Parathyroid adenoma (tissue), 2 donors: ENCODE results near the gene NSF.
A peak's percentile ranks its signal among the peaks of the same experiment; 100 is the strongest.

Experiments used
- H2AFZ ChIP-seq: fragments of 300-600 bp; sonication (generic); one replicate; pipeline ENCODE4 v1.7.0; 2017; ENCODE audit warnings: antibody characterized with exemption, mild to moderate bottlenecking
- H3K27ac ChIP-seq: fragments of 300-600 bp; sonication (generic); one replicate; pipeline ENCODE4 v1.7.0; 2017
- H3K27me3 ChIP-seq: fragments of 300-600 bp; sonication (generic); one replicate; pipeline ENCODE4 v1.7.0; 2017; ENCODE audit warnings: low read length; ENCODE audit not compliant: control insufficient read depth, insufficient read depth
- H3K36me3 ChIP-seq: fragments of 300-600 bp; sonication (generic); one replicate; pipeline ENCODE4 v1.7.0; 2017; ENCODE audit warnings: low read length; ENCODE audit not compliant: control insufficient read depth, insufficient read depth
- H3K4me1 ChIP-seq: fragments of 300-600 bp; sonication (generic); one replicate; pipeline ENCODE4 v1.7.0; 2017; ENCODE audit warnings: control low read depth
- H3K4me2 ChIP-seq: fragments of 300-600 bp; sonication (generic); one replicate; pipeline ENCODE4 v1.7.0; 2017; ENCODE audit warnings: low read length
- H3K4me3 ChIP-seq: fragments of 300-600 bp; sonication (generic); one replicate; pipeline ENCODE4 v1.7.0; 2017; ENCODE audit warnings: low read depth, low read length
- H3K79me2 ChIP-seq: fragments of 300-600 bp; sonication (generic); one replicate; pipeline ENCODE4 v1.7.0; 2017; ENCODE audit warnings: control low read depth
- H3K9ac ChIP-seq: fragments of 300-600 bp; sonication (generic); one replicate; pipeline ENCODE4 v1.7.0; 2017; ENCODE audit warnings: mild to moderate bottlenecking
- H3K9me3 ChIP-seq: fragments of 300-600 bp; sonication (generic); one replicate; pipeline ENCODE4 v1.7.0; 2017; ENCODE audit warnings: low read length; ENCODE audit not compliant: control insufficient read depth
- CTCF ChIP-seq: fragments of 300-600 bp; sonication (generic); IDR thresholded peaks from one replicate; pipeline ENCODE4 v1.7.0; 2017; ENCODE audit warnings: antibody characterized with exemption, mild to moderate bottlenecking
- donor health status: primary hyperparathyroidism.

NSF gene

DNA sequence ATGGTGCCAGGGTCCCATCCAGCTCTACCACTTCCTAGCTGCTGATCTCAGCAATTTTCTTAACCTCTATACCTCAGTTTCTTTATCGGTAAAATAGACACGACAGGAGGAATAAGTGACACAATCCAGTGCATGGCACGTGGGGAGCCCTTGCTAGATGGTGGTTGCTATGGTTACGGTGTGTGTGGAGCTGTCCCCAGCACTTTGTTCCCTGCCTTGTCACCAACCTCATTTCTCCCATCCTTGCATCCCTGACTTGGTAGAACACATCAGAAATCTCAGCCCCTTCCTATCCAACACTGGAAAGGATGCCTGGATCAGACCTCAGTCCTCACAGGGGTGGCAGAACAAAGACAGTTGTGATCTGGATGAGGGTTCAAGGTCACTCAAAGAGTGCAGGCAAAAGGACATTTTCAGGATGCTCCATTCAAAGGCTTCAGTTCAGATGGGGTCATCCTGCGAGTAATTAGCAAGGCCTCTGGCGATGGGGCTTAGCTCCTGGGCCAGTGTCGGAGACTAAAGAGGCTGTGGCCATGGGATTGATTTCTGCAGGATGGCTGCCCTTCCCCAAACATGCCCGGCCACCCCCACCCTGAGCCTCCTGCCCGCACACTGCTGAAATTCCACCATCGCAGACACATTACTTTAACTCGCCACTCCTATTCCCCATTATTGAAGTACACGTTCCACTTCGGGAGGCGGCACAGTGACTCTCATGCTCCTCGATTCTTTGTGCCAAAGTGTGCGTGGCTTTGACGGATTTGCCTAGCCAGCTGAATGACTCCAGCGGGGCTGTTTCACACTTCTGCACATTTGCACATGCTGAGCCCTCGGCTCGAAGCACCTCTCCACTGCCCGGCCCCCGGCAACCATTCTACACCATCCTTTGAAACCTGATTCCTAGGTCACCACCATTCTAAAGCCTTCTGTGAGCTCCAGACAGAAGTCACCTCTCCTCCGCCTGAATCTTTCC lies 187.8 kb downstream of the NSF start:
- Histone ChIP-seq H3K27me3 (no peaks in the 10 kb centered on the region), H3K4me1 (no peaks in the 10 kb centered on the region), H3K27ac (no peak overlapping the region)

DNA sequence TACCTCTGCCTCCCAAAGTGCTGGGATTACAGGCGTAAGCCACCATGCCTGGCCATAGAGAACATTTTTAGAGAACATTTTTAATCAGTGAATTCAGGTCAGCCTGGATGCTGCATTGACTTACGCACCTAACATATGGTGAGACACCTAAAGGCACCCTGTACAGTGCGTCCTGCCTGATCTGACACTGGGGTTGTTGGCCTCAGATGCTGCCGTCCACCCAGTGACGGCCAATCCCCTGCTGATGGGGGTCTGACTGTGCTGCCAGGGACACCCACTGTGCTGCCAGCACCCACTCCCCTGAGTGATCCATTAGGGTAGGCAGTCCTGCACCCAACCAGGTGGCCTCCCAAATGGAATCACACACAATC lies 189.5 kb downstream of the NSF start:
- TF ChIP-seq CTCF, result no peak
- H3K27me3 ChIP-seq, result no peaks in the 10 kb centered on the region

More for the DNA sequence above, 187.8 kb downstream of the NSF start:
- Histone ChIP-seq H3K9ac (no peak overlapping the region), H3K4me3 (no peak overlapping the region), H2AFZ (no peak overlapping the region), H3K36me3 (no peaks in the 10 kb centered on the region), H3K4me2 (no peak overlapping the region), H3K9me3 (no peaks in the 10 kb centered on the region), H3K79me2 (no peaks in the 10 kb centered on the region)
- no peak for TF ChIP-seq CTCF

DNA sequence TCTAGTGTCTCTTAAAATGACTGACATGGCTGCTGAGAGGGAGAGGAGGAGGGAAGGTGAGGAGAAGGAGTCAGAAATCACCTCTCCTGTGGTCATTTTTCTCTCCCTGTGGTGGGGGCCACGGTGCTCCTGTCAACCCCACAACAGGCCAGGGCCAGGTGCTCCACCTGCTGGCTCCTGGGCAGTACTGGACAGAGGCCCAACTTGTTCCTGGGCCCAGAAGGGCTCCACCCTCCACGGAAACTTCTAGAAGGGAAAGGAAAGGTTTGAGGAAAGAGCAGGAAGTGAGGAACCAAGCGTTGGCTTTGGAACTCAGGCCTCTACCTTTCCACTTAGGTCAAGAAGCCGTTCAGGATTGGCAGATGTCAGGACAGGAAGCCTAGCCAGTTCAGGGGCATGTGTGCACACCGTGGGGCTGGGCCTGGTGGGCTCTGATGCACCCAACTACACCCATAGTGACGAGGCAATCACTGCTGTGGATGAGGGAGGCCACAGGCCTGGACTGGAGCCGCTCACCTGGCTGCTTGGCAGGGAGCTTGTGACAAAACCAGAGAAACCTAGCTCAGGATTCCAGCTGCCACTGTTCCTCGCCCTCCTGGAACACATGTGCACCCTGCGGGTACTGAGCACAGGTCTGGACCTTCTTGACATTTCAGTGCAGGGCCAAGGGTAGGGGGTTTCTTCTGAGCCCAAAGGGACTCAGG lies 191.9 kb downstream of the NSF start:
- Histone ChIP-seq H3K9ac (no peak overlapping the region), H3K9me3 (no peaks in the 10 kb centered on the region), H3K4me1 (no peaks in the 10 kb centered on the region), H3K36me3 (no peaks in the 10 kb centered on the region), H3K27me3 (no peaks in the 10 kb centered on the region), H2AFZ (peak overlapping the region; percentile 56), H3K4me2 (no peak overlapping the region), H3K4me3 (no peak overlapping the region), H3K27ac (no peak overlapping the region), H3K79me2 (no peaks in the 10 kb centered on the region)
- TF ChIP-seq CTCF, result peak; percentile 89

More for the DNA sequence above, 189.5 kb downstream of the NSF start:
- Histone ChIP-seq H3K27ac (no peak overlapping the region), H3K4me2 (no peak overlapping the region), H2AFZ (no peak overlapping the region), H3K4me1 (no peaks in the 10 kb centered on the region), H3K36me3 (no peaks in the 10 kb centered on the region), H3K79me2 (no peaks in the 10 kb centered on the region), H3K9ac (no peak overlapping the region), H3K9me3 (no peaks in the 10 kb centered on the region), H3K4me3 (no peak overlapping the region)

GRCh38 chr17:46783031-46783593 lies 192.6 kb downstream of the NSF start:
- Histone ChIP-seq H3K36me3 (no peaks in the 10 kb centered on the region), H3K4me3 (no peak overlapping the region), H3K9me3 (no peaks in the 10 kb centered on the region), H3K9ac (no peak overlapping the region), H3K79me2 (no peaks in the 10 kb centered on the region), H3K27me3 (no peaks in the 10 kb centered on the region), H3K4me1 (no peaks in the 10 kb centered on the region), H2AFZ (no peak overlapping the region), H3K4me2 (no peak overlapping the region), H3K27ac (no peak overlapping the region)
- TF ChIP-seq CTCF, result no peak
